NCI-H2196 treated with DMSO at 0.1 percent for 48 hours (cell line): ENCODE measurements around the gene IL31RA.
"Not testable (repeated sequence)": the region's sequence is repeated elsewhere in the genome, so short reads cannot be mapped to it uniquely, and the experiment has no call there.

ENCODE experiments used
- DNase-seq: peaks from one replicate; lab custom pipeline; 2025; ENCODE audit not compliant: unreplicated experiment; lab: John Stamatoyannopoulos, UW

The IL31RA gene

DNA sequence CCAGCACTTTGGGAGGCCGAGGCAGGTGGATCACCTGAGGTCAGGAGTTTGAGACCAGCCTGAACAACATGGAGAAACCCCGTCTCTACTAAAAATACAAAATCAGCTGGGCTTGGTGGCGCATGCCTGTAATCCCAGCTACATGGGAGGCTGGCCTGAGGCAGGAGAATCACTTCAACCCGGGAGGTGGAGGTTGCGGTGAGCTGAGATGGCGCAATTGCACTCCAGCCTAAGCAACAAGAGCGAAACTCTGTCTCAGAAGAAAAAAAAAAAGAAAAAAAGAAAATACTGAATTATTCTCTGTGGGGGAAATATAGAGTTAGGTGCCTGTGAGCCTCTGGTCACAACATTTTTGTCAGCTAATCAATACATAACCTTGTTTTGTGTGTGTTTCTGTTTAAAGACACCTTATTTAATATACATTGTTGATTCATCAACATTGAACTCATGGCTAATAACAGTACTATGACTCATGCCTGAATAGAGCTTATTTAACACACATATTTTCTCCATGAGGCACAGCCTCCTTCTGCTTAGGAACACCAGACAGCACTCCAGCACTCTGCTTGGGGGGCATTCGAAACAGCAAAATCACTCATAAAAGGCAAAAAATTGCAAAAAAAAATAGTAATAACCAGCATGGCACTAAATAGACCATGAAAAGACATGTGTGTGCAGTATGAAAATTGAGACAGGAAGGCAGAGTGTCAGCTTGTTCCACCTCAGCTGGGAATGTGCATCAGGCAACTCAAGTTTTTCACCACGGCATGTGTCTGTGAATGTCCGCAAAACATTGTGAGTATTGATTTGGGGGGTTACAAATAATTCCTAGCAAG, at the start of gene IL31RA:
IL31RA (plus strand) TSS at position 519 of the 836 bp plus-strand sequence; CDS start at position 733, 214 bp downstream.
- no peak for DNase-seq

DNA sequence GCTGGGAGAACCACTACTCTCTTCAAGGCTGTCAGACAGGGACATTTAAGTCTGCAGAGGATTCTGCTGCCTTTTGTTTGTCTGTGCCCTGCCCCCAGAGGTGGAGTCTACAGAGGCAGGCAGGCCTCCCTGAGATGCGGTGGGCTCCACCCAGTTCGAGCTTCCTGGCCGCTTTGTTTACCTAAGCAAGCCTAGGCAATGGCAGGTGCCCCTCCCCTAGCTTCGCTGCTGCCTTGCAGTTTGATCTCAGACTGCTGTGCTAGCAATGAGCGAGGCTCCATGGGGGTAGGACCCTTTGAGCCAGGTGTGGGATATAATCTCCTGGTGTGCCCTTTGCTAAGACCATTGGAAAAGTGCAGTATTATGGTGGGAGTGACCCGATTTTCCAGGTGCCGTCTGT, 42.3 kb upstream of the IL31RA start:
- DNase-seq: not testable (repeated sequence)

DNA sequence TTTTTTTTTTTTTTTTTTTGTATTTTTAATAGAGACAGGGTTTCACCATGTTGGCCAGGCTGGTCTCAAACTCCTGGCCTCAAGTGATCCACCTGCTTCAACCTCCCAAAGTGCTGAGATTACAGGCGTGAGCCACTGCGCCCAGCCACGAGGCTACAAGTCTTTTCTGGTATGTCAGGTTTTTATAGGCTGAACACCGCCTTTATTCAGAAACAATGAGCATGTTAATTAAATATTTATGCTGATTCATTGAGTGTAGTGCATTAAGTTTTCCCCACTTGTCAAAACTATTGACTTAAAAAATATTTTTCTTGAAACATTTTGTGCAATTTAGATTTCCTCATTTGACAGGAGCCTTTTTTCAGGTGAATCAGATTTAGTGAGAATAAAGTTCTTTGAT, 35.2 kb upstream of the IL31RA start:
- not testable (repeated sequence) for DNase-seq

- no peak for DNase-seq
Measured at GRCh38 chr5:55816342-55816741, 34.8 kb upstream of the IL31RA start.

DNA sequence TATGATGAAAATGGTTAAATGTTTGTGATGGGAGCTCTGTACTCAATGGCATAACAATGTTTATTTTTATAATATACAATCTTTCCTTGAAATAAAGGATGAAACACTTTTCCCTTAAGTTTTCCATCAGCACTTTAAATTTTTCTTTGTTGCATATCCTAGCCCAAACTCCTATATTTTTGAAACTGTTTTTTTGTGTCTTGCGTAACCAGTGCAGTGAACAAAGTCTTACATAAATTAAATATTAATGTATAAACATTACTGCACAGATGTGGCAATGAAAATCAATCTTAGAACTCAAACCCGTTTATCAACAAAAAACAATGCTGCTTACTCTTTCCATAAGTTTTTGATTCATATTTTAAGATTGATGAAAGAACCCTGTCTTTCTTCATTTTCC, 34.1 kb upstream of the IL31RA start:
- DNase-seq: no peak

GRCh38 chr5:55820488-55820887, 30.7 kb upstream of the IL31RA start:
- no peak for DNase-seq

DNA sequence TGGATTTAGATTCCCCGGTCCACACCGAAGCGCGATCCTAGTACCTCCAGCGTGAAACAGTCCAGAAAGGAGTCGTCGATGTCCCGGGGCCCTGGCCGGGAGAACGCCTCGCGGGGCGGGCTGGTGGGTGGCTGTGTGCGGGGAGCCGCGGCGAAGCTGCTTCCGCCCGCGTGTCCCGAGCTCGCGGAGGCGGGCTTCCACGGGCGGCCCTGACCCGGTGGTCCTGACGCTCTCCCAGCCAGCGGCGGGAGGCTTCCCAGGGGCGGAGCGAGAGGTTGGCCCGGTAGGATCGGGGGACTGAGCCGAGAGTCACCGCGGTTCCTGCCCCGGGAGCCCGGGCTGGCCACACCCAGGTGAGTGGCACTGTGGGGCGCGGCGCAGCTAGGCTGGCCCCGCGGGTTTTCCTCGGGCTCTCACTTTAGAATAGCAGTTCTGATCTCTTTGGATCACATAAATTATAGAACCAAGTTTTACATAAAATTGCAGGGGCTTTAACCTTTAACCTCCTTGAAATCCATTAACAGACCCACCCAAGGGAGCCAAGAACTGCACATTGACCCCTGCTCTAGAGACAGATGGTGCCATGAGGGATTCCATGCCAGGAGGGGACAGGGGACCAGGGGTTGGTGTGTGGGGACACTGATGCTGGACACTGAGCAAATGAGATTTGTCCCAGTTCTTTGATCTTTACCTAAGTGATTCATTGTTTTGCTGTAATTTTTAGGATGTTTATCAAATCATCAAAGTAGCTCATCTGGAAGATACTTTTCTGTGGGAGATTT, 29.2 kb upstream of the IL31RA start:
- DNase-seq: no peak

DNA sequence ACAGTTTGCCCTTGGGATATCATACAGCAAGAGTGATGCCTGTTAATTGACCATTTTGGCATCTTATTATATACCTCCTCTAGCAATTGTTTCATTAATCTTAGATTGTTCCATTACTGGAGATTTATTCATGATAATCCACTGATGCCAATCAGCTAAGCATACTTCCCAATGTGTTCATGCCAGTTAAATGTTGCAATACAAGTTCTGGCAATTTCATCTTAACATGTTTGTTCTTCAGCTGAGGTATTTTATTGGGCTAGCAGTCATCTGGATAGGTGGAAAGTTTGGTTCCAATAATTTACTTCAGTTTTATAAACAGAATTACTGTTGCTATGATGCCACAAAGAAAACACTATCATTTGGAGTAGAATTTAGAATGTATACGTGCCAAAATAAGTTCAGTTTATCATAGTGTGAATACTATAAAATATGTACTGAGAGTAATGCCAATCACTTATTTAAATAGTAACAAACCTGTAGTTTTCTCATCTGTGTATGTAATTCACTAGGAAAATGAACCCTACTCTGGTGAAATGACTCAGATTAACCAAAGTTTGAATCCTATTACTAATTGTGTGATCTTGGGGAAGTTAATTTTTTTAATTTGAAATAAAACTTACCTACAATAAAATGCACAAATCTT, 27.9 kb upstream of the IL31RA start:
- no peak for DNase-seq

DNA sequence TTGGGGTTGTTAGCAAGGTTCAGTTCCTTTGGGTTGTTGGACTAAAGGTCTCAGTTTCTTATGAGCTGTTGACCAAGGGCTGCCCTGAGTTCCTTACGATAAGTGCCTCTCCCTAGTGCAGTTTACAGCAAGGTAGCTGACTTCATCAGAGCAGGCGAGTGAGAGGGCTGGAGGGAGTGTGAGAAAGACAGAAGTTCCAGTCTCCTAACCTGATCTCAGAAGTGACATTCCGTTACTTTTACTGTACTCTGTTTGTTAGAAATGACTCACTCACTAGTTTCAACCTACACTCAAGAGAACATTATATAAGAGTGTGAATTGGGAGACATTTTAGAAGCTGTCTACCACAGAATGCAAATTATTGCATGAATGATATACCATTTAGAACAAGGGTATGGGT, 21.2 kb upstream of the IL31RA start:
- DNase-seq: no peak

- no peak for DNase-seq
Measured at GRCh38 chr5:55832446-55832845, 18.7 kb upstream of the IL31RA start.

GRCh38 chr5:55836191-55836590, 15.0 kb upstream of the IL31RA start:
- no peak for DNase-seq

GRCh38 chr5:55841976-55842375, 9.2 kb upstream of the IL31RA start:
- DNase-seq: no peak

- no peak for DNase-seq
Measured at GRCh38 chr5:55847837-55848236, 3.3 kb upstream of the IL31RA start.

GRCh38 chr5:55848783-55849182, 2.4 kb upstream of the IL31RA start:
- no peak for DNase-seq

DNA sequence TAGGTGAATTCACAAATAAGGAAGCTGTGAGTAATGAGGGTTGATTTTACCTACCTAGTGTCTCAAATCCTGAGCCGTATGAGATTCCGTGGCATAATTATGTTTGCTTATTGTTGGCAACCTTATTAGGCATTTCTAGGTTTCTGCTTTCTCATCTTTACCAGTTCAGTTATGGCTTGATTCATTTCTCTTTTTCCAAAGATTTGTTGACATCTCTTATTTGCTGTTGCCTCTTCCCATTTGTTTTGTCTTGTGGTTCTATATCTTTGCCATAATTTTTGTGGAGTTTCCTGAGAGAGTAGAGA, 470 bp downstream of the IL31RA start:
- no peak for DNase-seq

GRCh38 chr5:55852503-55852902, 1.3 kb downstream of the IL31RA start:
- no peak for DNase-seq

DNA sequence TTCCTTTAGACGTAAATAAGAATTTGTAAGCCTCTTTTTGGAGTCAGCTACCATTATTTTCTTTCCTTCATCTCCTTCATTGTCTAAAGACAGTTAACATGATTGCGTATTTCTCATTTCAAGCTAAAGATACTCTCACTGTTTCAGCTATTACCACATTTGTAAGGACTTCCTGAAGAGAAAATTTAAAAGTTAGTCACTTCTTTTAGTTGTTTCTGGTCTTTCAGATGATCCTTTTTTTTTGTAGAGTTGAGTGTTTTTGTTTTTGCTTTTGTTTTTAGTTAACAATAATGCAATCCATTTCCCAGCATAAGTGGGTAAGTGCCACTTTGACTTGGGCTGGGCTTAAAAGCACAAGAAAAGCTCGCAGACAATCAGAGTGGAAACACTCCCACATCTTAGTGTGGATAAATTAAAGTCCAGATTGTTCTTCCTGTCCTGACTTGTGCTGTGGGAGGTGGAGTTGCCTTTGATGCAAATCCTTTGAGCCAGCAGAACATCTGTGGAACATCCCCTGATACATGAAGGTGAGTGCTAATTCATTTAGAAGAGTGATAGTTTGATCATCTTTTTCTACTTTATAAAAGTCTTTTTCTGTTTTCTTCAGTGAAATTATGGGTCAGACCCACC, 2.0 kb downstream of the IL31RA start:
- no peak for DNase-seq

DNA sequence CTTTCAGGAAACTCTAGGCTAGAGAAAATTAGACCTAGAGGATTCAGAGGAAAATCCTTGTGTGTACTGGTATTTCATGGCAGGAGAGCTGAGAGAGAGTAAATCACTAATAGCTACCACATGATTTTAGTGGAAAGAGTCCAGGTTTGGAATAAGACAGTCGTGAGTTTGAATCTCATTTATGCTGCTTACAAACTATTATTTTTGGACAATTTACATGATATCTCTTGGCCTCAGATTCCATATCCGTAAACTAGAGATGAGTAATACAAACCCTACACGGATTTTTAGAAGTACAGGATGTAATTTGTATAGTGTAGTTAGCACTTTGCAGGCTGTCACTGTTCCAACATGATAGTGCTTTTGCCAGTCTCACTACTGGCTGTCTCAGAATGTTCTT, 2.7 kb downstream of the IL31RA start:
- DNase-seq: no peak

DNA sequence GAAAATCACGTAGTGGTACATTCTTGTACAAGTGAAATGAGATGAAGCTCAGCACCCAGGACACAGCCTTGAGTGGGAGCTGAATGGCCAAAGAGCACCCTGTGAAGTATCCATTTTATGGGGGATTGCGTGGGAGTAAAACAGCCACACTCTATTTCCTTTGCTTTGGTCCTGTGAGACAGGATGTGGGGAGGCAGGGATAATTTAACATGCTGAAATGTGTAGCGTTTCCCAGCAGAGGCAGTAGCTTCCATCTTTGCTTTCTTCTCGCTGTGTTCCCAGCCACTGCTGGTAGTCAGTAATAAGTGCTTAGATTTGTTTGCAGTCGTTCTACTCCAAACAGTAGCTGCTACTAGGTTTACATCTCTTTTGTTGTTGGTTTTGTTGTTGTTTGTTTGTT, 4.4 kb downstream of the IL31RA start:
- no peak for DNase-seq

GRCh38 chr5:55856516-55857246, 5.5 kb downstream of the IL31RA start:
- DNase-seq: no peak

- DNase-seq: no peak
Measured at GRCh38 chr5:55857247-55857640, 6.1 kb downstream of the IL31RA start.
